GM12892 (cell line): ENCODE results near the gene DCPS.

Source experiments
- POLR2A ChIP-seq: IDR thresholded peaks from 2 replicates; pipeline ENCODE4 v1.6.1; 2011; ENCODE audit warnings: low read depth, low read length, control low read depth
- POLR2AphosphoS5 ChIP-seq: IDR thresholded peaks from 2 replicates; pipeline ENCODE4 v1.6.1; 2011; ENCODE audit warnings: low read depth, low read length, control low read depth
- TAF1 ChIP-seq: IDR thresholded peaks from 2 replicates; pipeline ENCODE4 v1.6.1; 2011; ENCODE audit warnings: low read depth, mild to moderate bottlenecking, control low read depth, low read length, borderline replicate concordance

GRCh38 chr11:126257144-126257543 lies 46.7 kb upstream of the DCPS start:
- TF ChIP-seq POLR2A (no peak), POLR2AphosphoS5 (no peak), TAF1 (no peak)
